ENCODE results near the gene RELCH.

DNA sequence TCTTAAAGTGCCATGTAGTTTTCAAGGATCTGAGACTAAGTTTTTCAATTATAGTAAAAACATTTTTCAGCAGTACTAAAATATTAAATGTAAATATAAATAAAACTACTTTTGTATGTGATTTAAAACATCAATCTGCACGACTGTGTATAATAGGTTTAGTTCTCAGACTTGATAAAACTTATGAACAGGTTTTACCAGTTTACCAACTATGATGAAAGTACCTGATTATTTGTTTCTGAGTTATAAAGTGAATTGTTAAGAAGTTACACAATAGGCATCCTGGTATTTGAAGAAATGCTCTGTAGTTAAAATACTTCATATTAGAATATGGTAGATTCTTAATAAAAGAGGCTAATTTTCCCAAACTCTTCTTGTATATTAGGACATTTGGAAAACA lies 14.8 kb downstream of the RELCH start:
- TF ChIP-seq, protein P1, sequence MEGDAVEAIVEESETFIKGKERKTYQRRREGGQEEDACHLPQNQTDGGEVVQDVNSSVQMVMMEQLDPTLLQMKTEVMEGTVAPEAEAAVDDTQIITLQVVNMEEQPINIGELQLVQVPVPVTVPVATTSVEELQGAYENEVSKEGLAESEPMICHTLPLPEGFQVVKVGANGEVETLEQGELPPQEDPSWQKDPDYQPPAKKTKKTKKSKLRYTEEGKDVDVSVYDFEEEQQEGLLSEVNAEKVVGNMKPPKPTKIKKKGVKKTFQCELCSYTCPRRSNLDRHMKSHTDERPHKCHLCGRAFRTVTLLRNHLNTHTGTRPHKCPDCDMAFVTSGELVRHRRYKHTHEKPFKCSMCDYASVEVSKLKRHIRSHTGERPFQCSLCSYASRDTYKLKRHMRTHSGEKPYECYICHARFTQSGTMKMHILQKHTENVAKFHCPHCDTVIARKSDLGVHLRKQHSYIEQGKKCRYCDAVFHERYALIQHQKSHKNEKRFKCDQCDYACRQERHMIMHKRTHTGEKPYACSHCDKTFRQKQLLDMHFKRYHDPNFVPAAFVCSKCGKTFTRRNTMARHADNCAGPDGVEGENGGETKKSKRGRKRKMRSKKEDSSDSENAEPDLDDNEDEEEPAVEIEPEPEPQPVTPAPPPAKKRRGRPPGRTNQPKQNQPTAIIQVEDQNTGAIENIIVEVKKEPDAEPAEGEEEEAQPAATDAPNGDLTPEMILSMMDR (IDR thresholded peaks at IDR 0.05), result no peak
- TF ChIP-seq SIN3A (IDR thresholded peaks at IDR 0.05; ENCODE audit: borderline replicate concordance, insufficient read depth, low read depth, low read length), result no peak
- TF ChIP-seq POLR2AphosphoS5 (IDR thresholded peaks at IDR 0.05; ENCODE audit: low read depth, low read length), result no peak
- TF ChIP-seq, protein P2, sequence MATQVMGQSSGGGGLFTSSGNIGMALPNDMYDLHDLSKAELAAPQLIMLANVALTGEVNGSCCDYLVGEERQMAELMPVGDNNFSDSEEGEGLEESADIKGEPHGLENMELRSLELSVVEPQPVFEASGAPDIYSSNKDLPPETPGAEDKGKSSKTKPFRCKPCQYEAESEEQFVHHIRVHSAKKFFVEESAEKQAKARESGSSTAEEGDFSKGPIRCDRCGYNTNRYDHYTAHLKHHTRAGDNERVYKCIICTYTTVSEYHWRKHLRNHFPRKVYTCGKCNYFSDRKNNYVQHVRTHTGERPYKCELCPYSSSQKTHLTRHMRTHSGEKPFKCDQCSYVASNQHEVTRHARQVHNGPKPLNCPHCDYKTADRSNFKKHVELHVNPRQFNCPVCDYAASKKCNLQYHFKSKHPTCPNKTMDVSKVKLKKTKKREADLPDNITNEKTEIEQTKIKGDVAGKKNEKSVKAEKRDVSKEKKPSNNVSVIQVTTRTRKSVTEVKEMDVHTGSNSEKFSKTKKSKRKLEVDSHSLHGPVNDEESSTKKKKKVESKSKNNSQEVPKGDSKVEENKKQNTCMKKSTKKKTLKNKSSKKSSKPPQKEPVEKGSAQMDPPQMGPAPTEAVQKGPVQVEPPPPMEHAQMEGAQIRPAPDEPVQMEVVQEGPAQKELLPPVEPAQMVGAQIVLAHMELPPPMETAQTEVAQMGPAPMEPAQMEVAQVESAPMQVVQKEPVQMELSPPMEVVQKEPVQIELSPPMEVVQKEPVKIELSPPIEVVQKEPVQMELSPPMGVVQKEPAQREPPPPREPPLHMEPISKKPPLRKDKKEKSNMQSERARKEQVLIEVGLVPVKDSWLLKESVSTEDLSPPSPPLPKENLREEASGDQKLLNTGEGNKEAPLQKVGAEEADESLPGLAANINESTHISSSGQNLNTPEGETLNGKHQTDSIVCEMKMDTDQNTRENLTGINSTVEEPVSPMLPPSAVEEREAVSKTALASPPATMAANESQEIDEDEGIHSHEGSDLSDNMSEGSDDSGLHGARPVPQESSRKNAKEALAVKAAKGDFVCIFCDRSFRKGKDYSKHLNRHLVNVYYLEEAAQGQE (IDR thresholded peaks at IDR 0.05; ENCODE audit: insufficient read depth in 1 of 2, low read depth in 2 of 2, low read length in 1 of 2), result no peak

All from Panc1 (cell line).